Measurements from ENCODE around the gene WDFY4.
A peak's percentile ranks its signal among the peaks of the same experiment; 100 is the strongest.
"Not testable (repeated sequence)": the region's sequence is repeated elsewhere in the genome, so short reads cannot be mapped to it uniquely, and the experiment has no call there.

WDFY4 gene, protein sequence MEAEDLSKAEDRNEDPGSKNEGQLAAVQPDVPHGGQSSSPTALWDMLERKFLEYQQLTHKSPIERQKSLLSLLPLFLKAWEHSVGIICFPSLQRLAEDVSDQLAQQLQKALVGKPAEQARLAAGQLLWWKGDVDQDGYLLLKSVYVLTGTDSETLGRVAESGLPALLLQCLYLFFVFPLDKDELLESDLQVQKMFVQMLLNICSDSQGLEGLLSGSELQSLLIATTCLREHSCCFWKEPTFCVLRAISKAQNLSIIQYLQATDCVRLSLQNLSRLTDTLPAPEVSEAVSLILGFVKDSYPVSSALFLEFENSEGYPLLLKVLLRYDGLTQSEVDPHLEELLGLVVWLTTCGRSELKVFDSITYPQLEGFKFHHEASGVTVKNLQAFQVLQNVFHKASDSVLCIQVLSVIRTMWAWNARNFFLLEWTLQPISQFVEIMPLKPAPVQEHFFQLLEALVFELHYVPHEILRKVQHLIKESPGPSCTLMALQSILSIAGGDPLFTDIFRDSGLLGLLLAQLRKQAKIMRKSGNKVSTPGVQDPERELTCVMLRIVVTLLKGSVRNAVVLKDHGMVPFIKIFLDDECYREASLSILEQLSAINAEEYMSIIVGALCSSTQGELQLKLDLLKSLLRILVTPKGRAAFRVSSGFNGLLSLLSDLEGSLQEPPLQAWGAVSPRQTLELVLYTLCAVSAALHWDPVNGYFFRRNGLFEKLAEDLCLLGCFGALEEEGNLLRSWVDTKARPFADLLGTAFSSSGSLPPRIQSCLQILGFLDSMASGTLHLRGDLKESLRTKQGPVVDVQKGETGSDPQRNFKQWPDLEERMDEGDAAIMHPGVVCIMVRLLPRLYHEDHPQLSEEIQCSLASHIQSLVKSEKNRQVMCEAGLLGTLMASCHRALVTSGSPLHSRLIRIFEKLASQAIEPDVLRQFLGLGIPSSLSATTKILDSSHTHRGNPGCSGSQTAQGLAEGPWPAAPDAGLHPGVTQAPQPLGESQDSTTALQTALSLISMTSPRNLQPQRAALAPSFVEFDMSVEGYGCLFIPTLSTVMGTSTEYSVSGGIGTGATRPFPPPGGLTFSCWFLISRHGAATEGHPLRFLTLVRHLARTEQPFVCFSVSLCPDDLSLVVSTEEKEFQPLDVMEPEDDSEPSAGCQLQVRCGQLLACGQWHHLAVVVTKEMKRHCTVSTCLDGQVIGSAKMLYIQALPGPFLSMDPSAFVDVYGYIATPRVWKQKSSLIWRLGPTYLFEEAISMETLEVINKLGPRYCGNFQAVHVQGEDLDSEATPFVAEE (N-terminal part only)

GRCh38 chr10:48684792-48685623 lies at the start of gene WDFY4:
TSS of gene WDFY4 (plus strand) at chr10:48684873. CDS start at chr10:48709733, 24,860 bp downstream.
- no peak for FAIRE-seq

- FAIRE-seq, result no peak
Observed at GRCh38 chr10:48634984-48635557, 49.6 kb upstream of the WDFY4 start.

GRCh38 chr10:48636231-48636630 lies 48.4 kb upstream of the WDFY4 start:
- no peak for FAIRE-seq

DNA sequence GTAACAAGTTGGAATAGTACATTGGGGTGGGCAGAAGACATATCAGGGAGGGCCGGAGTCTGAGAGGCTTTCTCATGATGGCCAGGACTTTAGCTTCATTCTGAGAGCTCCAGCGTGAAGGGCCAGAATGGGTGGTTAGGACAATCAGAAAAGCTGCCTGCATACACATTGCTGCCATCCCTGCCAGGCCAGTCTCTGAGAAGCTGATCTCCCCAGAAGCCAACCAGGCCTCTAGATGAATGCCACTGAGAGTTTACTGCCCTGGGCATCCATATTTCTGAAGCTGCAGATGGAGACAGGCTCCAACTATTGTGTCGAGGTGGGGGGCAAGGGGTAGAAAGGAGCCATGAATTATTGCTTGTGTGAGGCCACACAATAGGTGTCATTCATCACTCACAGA lies 47.8 kb upstream of the WDFY4 start:
- no peak for FAIRE-seq

GRCh38 chr10:48638158-48638557 lies 46.5 kb upstream of the WDFY4 start:
- no peak for FAIRE-seq

- no peak for FAIRE-seq
Observed at GRCh38 chr10:48638739-48639527, 45.7 kb upstream of the WDFY4 start.

DNA sequence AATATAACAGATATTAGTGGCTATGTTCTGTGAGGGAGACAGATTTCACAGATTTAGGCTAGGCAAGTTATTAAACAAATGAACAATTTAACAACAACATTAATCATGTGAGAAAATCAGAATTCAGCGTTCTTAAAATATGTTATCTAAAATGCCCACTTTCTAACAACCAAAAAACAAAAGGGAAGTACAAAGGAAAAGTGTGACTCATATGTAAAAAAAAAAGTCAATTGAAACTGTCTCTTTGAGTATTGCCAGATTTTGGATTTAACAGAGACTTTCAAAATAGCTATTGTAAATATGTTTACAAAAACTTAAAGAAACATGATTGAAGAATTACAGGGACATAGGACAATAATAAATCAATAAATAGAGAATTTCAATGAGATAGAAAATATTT lies 45.0 kb upstream of the WDFY4 start:
- no peak for FAIRE-seq

GRCh38 chr10:48640326-48640725 lies 44.3 kb upstream of the WDFY4 start:
- no peak for FAIRE-seq

DNA sequence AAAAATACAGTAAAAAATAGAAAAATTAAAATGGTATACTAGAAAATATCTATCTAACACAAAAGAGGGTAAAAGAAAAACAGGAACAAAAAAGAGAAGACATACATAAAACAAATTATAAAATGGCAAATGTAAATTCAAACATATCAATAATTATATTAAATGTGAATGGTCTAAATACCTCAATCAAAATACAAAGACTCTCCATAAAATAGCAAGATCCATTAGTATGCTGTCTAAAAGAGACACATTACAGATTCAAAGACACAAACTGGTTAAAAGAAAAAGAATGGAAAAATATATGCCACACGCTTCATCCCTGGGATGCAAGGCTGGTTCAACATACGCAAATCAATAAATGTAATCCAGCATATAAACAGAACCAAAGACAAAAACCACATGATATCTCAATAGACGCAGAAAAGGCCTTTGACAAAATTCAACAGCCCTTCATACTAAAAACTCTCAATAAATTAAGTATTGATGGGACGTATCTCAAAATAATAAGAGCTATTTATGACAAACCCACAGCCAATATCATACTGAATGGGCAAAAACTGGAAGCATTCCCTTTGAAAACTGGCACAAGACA lies 43.5 kb upstream of the WDFY4 start:
- peak; percentile 15 for FAIRE-seq

- FAIRE-seq, result no peak
Observed at GRCh38 chr10:48645600-48645999, 39.1 kb upstream of the WDFY4 start.

DNA sequence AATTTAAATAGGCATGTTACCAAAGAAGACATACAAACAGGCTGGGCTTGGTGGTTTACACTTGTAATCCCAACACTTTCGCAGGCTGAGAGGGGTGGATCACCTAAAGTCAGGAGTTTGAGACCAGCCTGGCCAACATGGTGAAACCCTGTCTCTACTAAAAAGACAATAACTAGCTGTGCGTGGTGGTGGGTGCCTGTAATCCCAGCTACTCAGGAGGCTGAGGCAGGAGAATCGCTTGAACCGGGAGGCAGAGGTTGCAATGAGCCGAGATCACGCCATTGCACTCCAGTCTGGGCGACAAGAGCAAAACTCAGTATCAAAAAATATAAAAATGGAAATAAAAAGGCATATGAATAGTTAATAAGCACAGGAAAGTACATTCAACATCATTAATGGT lies 37.6 kb upstream of the WDFY4 start:
- FAIRE-seq, result not testable (repeated sequence)

DNA sequence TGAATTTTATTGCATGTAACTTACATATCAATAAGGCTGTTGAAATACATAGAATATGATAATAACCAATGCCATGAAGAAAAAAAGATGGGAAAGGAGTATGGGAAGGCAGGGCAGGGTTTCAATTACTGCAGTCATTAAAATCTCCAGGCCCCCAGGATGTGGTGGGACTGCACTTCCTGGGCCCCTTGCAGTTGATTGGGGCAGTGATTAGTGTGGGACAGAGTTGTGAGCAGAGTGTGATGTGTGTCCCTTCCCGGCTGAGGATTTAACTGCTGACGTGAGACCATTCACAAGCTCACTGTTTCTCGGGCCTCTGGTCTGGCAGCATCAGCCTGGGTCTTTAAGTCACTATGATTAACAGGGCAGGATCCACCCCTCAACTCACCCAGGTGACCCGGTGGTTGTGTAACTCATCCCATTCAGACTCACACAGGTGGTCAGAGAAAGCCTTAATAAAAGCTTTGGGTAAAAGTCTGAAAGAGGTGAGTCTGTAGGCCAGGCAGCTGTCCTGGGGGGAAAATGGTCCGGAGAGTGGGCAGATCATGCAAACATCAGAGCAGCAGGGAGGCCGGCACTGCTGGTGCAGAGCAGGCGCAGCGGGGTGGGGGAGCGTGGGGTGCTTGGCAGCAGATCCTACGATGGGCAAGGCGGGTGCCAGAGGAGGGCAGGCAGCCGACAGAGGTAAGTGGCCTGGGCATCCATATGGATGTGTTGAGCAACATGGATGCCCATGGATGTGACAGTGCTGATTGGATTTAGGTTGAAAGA lies 36.3 kb upstream of the WDFY4 start:
- FAIRE-seq, result no peak

DNA sequence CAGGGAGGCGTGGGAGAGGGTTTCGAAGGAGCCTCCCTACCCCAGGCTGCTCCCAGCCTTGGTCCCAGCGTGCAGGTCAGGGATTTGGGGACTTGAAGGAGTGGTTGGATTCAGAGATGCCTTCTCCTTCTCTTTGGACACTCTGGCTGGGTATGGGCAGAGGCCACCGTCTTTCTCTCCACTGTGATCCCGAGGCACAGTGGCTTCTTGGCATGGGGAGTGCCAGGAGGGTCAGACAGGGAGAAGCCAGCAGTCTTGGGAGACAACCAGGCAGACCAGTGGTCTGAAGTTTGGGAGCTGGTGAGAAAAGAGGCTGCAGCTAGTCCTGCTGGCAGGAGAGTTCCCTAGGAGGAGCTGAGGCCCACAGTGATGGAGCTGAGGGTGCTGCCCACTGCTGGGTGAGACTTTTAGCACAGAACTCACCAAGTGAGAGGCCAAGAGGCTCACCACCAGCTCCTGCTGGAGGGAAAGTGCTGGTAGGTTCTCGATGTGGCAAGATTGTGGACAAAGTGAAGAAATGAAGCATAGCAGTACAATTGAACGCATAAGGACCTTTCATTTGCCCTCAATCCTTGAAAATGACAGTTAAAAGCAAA lies 35.2 kb upstream of the WDFY4 start:
- no peak for FAIRE-seq

- no peak for FAIRE-seq
Observed at GRCh38 chr10:48651293-48651692, 33.4 kb upstream of the WDFY4 start.

DNA sequence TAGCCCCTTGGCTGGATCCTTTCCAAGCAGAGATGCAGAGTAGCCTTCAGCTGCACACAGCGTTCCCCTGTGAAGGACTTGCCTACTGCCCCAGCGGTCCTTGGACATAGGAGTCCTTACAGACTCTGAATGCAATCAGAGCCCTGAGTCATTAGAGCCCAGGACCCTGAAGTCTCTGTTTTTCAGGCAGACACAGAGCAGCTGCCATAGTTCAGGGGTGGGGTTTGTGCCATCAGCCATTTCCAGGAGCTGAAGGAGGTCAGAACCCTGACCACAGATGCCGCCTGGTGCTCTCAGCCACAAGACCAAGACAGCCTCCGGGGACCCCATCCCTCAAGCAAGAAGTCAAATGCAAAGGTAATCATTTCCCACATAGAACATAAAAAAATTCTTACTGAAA lies 32.8 kb upstream of the WDFY4 start:
- no peak for FAIRE-seq

DNA sequence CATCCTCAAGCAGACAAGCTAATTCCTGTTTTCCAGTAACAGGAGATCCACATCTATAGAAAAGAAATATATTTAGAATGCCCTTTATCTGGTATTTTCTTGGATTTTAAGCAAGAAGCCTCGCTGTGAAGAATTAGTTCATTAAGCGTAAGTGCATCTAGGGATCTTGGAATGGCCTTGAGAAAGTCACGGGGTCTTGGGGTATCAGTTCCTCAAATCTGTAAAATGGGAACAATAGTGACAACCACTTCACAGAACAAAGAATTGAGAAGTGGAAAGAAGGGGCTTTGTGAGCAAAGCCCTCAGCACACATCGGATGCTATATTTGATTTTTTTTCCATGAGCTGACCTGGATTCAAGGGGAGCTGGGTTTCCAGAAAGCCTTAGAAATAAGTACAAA lies 32.3 kb upstream of the WDFY4 start:
- FAIRE-seq, result no peak

DNA sequence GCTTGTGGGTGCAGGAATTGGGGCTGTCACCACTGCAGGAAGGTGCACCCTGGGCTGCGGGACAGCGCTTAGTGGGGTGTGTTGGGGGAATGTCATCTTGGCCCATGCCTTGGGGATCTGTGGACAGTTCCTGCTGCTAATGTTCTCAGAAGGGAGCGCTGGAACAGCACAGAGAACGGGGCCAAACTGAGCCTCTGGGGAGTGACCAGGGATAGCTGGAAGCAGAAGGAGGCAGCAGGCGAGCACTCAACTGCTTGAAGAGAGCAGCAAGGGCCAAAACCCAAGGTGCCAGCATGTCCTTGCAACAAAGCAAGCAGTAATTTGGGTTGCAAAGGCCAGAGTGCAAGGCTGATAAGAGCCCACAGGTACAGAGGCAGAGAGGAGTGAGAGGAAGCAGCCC lies 31.3 kb upstream of the WDFY4 start:
- no peak for FAIRE-seq

DNA sequence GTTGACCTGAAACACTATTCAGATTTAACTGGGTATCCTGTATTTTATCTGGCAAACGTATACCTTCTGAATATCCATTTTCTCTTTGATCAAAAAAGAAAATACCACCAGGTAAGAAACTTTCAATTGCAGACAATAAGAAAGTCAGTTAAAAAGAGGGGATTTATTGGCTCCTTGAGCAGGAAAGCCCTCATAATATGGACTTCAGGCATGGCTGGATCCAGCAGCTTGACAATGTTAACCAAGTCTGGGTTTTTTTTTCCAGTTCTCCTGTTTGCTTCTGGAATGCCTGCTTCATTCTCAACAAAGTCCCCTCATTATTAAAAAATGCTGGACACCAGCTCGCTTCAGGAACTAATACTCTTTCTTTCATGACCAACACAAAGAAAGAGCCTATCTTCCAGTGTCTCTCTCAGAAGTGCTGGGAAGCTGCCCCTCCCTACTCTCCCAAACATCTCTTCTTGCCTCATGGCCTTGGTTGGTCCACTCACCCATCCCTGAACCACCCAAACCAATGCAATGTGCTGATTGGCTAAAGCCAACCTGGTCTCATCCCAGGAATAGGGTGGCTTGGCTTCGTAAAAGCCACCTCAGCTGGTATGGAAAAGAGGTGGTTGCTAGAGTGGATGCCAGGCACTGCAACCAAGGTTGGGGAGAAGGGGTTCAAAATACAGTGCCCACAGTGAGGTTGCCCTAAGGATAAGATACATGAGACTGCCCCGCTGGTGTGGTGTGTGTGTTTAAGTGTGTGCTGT lies 30.6 kb upstream of the WDFY4 start:
- no peak for FAIRE-seq
